HFFc6 (cell line): ENCODE data around the gene FARP1. TPM values are rescaled to one million over a fixed set of nuclear protein-coding genes. Genes with fewer than 3 reads are reported as not detected.
A peak's percentile ranks its signal among the peaks of the same experiment; 100 is the strongest.

ENCODE experiments used
- DNase-seq: peaks from one replicate; pipeline ENCODE4 v3.0.0-alpha.2; 2018
- H3K27ac Mint-ChIP-seq: 2 replicates; pipeline ENCODE4 v1.8.0; 2020; ENCODE audit warnings: mild to moderate bottlenecking, mixed read lengths
- H3K27me3 Mint-ChIP-seq: 2 replicates; pipeline ENCODE4 v1.8.0; 2021; ENCODE audit warnings: mild to moderate bottlenecking, moderate library complexity, mixed read lengths; ENCODE audit not compliant: insufficient read depth
- H3K36me3 Mint-ChIP-seq: 2 replicates; pipeline ENCODE4 v1.8.0; 2021; ENCODE audit warnings: low read depth, mixed read lengths
- H3K4me1 Mint-ChIP-seq: 2 replicates; pipeline ENCODE4 v1.8.0; 2020; ENCODE audit warnings: low read depth, mixed read lengths
- H3K4me3 Mint-ChIP-seq: 2 replicates; pipeline ENCODE4 v1.8.0; 2020; ENCODE audit warnings: mild to moderate bottlenecking, moderate library complexity, mixed read lengths
- H3K9me3 Mint-ChIP-seq: 2 replicates; pipeline ENCODE4 v1.8.0; 2020; ENCODE audit warnings: mild to moderate bottlenecking, mixed read lengths
- total RNA-seq, 6 experiments: library from RNA; stranded (reverse); fragmentation: NEBNext Ultra II Directional; extraction: Animal tissue kit (Norgen Biotek cat#: 25700); gene quantifications; 2 replicates in 1 of 6; 3 replicates in 5 of 6; pipeline ENCODE4 v1.2.3, GENCODE V29; 2021
- TF ChIP-seq, protein P1 (sequence below): fragments of 200-600 bp; sonication (generic); IDR thresholded peaks from 2 replicates; pipeline ENCODE4 v1.5.0; 2021; ENCODE audit warnings: antibody characterized with exemption, mild to moderate bottlenecking

Gene FARP1
- total RNA-seq, 6 experiments from 2014 or later = 140 to 181 (median 150) TPM

DNA sequence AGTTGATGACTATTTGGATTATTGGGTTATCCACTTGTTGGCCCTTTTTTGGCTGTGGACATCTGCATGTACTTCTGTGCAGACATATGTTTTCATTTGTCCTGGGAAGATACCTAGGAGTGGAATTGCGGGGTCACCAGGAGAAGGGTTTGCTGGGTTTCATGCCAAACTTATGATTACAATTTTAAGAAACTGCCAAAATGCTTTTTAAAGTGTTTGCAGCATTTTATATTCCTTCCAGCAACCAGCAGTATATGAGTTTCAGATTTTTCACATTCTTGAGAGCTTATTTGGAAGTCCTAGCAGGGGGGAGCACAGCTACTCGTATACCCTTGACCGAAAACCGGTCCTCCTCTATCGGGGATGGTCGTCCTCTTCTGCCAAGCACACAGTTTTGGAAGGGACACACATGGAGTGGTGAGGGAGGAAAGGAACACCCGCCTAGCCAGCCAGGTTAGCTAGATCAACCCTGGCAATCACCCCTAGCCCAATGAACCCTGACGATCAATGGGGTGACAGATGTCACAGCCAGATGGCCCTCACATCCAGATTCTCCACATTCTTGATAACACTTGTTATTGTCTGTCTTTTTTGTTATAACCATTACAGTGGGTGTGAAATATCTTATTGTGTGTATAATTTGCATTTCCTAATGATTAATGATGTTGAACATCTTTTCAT is 60.9 kb downstream of the FARP1 start:
- peak overlapping the region; percentile 87 for H3K27ac Mint-ChIP-seq
- H3K9me3 Mint-ChIP-seq = peaks cover 25% of the 10 kb centered on the region
- peaks cover 39% of the 10 kb centered on the region for H3K36me3 Mint-ChIP-seq
- peaks cover 6% of the 10 kb centered on the region for H3K27me3 Mint-ChIP-seq
- H3K4me3 Mint-ChIP-seq = peak overlapping the region; percentile 66
- H3K4me1 Mint-ChIP-seq = peaks cover 96% of the 10 kb centered on the region
- TF ChIP-seq, protein P1, sequence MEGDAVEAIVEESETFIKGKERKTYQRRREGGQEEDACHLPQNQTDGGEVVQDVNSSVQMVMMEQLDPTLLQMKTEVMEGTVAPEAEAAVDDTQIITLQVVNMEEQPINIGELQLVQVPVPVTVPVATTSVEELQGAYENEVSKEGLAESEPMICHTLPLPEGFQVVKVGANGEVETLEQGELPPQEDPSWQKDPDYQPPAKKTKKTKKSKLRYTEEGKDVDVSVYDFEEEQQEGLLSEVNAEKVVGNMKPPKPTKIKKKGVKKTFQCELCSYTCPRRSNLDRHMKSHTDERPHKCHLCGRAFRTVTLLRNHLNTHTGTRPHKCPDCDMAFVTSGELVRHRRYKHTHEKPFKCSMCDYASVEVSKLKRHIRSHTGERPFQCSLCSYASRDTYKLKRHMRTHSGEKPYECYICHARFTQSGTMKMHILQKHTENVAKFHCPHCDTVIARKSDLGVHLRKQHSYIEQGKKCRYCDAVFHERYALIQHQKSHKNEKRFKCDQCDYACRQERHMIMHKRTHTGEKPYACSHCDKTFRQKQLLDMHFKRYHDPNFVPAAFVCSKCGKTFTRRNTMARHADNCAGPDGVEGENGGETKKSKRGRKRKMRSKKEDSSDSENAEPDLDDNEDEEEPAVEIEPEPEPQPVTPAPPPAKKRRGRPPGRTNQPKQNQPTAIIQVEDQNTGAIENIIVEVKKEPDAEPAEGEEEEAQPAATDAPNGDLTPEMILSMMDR = no peak
- peak; percentile 29 for DNase-seq

DNA sequence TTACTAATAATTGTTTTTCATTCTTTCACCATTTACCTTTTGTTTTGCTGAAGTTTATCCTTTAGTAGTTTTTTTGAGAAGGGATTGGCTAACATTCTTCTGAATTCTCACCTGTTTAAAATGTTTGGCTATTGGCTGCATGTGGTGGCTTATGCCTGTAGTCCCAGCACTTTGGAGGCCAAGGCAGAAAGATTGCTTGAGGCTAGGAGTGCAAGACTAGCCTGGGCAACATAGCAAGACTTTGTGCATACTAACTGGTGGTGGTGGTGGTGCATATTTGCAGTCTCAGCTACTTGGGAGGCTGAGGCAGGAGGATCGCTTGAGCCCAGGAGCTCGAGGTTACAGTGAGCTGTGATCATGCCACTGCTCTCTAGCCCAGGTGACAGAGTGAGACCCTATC is 61.7 kb downstream of the FARP1 start:
- H3K27ac Mint-ChIP-seq = peak overlapping the region; percentile 87
- peak overlapping the region; percentile 45; the same call in 1 of the 2 replicates for H3K4me3 Mint-ChIP-seq

DNA sequence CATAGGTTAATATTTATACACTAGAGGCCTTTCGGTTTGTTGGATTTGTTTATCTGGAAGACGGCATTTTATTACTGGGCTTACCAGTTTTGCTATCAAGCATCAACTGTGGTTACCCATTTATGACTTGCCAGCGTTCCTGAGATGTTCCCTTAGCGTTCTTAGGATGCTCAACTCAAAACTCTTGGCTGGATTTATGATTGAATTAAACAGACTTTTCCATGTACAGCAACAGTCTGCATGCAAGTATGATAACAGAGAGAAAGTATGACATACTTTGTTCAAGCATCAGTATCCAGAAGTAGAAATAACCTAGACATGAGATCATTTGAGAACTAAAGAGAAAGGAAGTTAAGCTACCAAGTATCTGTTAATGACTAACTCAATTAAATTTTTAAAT is 64.1 kb downstream of the FARP1 start:
- DNase-seq = peak; percentile 99
- Mint-ChIP-seq H3K9me3 (peaks cover 30% of the 10 kb centered on the region), H3K27ac (peak overlapping the region; percentile 87), H3K27me3 (peaks cover 6% of the 10 kb centered on the region), H3K36me3 (peaks cover 50% of the 10 kb centered on the region), H3K4me1 (peaks cover 94% of the 10 kb centered on the region), H3K4me3 (peak overlapping the region; percentile 74)
- TF ChIP-seq, protein P1 = no peak

More for the DNA sequence above, 61.7 kb downstream of the FARP1 start:
- Mint-ChIP-seq H3K9me3 (peaks cover 25% of the 10 kb centered on the region), H3K4me1 (peaks cover 93% of the 10 kb centered on the region), H3K36me3 (peaks cover 42% of the 10 kb centered on the region), H3K27me3 (peaks cover 6% of the 10 kb centered on the region)
- TF ChIP-seq, protein P1 = no peak
- DNase-seq = no peak

DNA sequence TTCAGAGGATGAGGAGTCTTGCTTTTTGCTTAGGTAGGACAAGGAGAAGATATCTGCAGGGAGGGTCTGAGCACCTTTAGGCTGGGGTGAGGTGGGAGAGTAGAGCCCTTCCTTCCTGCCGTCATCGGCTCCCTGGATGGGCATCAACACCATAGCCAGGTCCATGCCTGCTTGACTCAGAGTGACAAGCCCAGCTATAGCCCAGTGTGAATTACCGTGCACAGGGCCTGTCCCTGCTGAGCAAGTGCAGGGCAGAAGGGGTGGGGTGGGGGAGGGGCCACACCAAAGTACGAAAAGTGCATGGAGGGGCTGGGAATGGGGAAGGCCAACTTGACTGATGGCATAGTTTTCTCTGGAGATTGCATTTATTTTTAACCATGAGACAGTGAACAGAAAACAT is 64.5 kb downstream of the FARP1 start:
- peaks cover 93% of the 10 kb centered on the region for H3K4me1 Mint-ChIP-seq
- H3K27ac Mint-ChIP-seq = peak overlapping the region; percentile 87
- peaks cover 45% of the 10 kb centered on the region for H3K36me3 Mint-ChIP-seq
- peak; percentile 57 for DNase-seq
- TF ChIP-seq, protein P1 = no peak
- peak overlapping the region; percentile 74 for H3K4me3 Mint-ChIP-seq
- H3K27me3 Mint-ChIP-seq = peaks cover 6% of the 10 kb centered on the region
- H3K9me3 Mint-ChIP-seq = peaks cover 30% of the 10 kb centered on the region

DNA sequence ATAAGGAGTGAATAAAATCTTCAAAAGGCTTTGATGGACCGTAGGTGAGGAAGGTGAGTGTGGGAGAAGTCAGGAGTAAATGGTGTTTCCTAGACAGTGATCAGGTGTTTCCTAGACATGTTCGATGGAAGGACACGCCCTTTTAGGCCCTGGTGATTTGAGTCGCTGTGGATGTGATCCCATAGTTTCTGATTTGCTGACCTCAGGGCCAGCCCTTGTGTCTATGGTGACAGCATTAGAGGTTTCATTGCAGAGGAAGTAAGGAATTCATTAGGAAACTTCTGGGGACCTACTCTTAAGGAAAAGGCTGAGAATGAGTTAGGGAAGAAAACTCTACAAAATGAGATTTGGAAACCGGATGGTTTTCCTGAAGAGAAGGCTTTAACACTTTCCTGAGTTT is 65.7 kb downstream of the FARP1 start:
- TF ChIP-seq, protein P1 = no peak
- Mint-ChIP-seq H3K27ac (peak overlapping the region; percentile 87), H3K9me3 (peaks cover 30% of the 10 kb centered on the region), H3K27me3 (peaks cover 6% of the 10 kb centered on the region), H3K4me1 (peaks cover 93% of the 10 kb centered on the region), H3K36me3 (peaks cover 42% of the 10 kb centered on the region), H3K4me3 (peak overlapping the region; percentile 74)
- DNase-seq = no peak
